OCI-LY3 (cell line): ENCODE measurements around the gene GPR34.

Experiments
- CTCF ChIP-seq: fragments of 200-600, 300-600 bp; sonication (generic); IDR thresholded peaks from 2 replicates; pipeline ENCODE4 v1.5.1; 2014; ENCODE audit warnings: antibody characterized with exemption, low read length, low read depth
- EZH2phosphoT487 ChIP-seq: fragments of 200-600 bp; shearing (Covaris generic); IDR thresholded peaks from 2 replicates; pipeline ENCODE4 v1.6.1; 2018; ENCODE audit warnings: antibody characterized with exemption, mixed run types, low read depth

GRCh38 chrX:41716767-41717473 is 28.1 kb downstream of the GPR34 start:
- TF ChIP-seq CTCF (no peak), EZH2phosphoT487 (no peak)
